ENCODE results near the gene KRT13. TPM values are rescaled to one million over a fixed set of nuclear protein-coding genes. Genes with fewer than 3 reads are reported as not detected.

Gene KRT13
- total and polyA plus RNA-seq, 2 of the 4 experiments (the other 2 are of a cell fraction): 0.18 to 0.56 TPM

DNA sequence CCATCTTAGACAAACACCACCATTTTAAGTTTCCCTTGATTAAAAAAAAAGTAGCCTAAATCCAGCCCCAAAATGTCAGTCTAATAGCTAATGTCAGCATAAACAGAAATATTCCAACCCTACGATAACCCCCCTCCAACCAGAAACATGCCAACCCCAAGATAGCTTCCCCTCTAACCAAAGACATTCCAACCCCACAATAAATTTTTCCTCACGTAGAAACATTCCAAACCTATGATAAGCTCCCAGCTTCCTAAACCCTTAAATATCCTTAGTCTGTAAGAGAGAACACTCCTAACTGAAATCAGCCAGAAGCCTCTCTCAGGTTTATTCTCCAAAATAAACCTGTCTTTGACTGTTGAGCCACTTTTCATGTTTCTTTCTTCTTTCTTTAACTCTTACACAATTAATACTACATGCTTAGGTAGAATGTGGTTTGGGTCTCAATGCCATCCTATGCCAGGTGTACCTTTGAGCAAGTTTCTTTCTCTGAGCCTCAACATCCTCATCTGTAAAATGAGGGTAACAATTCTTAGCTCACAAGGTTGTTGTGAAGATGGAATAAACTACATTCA lies 54.2 kb downstream of the KRT13 start:
- Histone ChIP-seq H2AFZ (replicated peaks; ENCODE audit: low read length, poor library complexity) (no peak overlapping the region), H3K18ac (ENCODE audit: low read depth, low read length) (peak overlapping the region; percentile 37; the same call in 1 of the 2 replicates), H3K4me3 (ENCODE audit: insufficient read depth, low read depth, low read length) (no peak overlapping the region), H3K27me3 (ENCODE audit: control insufficient read depth, insufficient read depth, low read length) (no peaks in the 10 kb centered on the region; the same call in 1 of the 2 replicates), H4K5ac (ENCODE audit: low read depth, low read length) (no peak overlapping the region), H2BK20ac (ENCODE audit: low read depth, low read length) (peak overlapping the region; percentile 62; the same call in 1 of the 2 replicates), H3K27ac (ENCODE audit: insufficient read depth, low read length) (no peak overlapping the region), H4K8ac (ENCODE audit: low read depth in 2 of 2, low read length in 2 of 2) (0 out of 4 replicates have a peak overlapping the region, but pooled peaks of 1 of the 2 experiments have one; percentile 17), H4K20me1 (ENCODE audit: insufficient read depth, low read length) (no peaks in the 10 kb centered on the region), H3K9ac (ENCODE audit: low read depth, low read length) (no peak overlapping the region), H2AK9ac (replicated peaks; ENCODE audit: low read depth, low read length, poor library complexity) (no peak overlapping the region), H3K9me1 (ENCODE audit: insufficient read depth, low read length) (peaks cover 5% of the 10 kb centered on the region), H3K4ac (ENCODE audit: low read depth, low read length) (peak overlapping the region; percentile 15; the same call in 1 of the 2 replicates), H3K9me3 (ENCODE audit: control insufficient read depth, insufficient read depth, low read length) (peaks cover 14% of the 10 kb centered on the region), H3K14ac (replicated peaks; ENCODE audit: low read depth, low read length) (no peak overlapping the region), H4K91ac (ENCODE audit: insufficient read depth, low read depth, low read length) (no peak overlapping the region; the same call in 1 of the 2 replicates), H3K4me1 (ENCODE audit: control insufficient read depth, insufficient read depth, low read length) (peaks cover 9% of the 10 kb centered on the region), H3K36me3 (ENCODE audit: control insufficient read depth, insufficient read depth, low read length) (no peaks in the 10 kb centered on the region), H3K23ac (ENCODE audit: low read depth, low read length) (no peak overlapping the region), H3K56ac (ENCODE audit: extremely low read depth, insufficient read depth, low read length) (no peak overlapping the region), H2BK120ac (ENCODE audit: low read depth, low read length) (peak overlapping the region; percentile 74; the same call in 1 of the 2 replicates), H2AK5ac (ENCODE audit: low read depth, low read length) (no peak overlapping the region; the same call in 1 of the 2 replicates), H2BK15ac (ENCODE audit: low read depth, low read length) (peak overlapping the region; percentile 2; the same call in 2 of the 3 replicates), H2BK5ac (ENCODE audit: low read depth, low read length, poor library complexity, severe bottlenecking) (peak overlapping the region; percentile 43), H3K4me2 (ENCODE audit: low read depth, low read length) (no peak overlapping the region), H3K79me1 (ENCODE audit: low read depth in 1 of 2, low read length in 2 of 2) (no peaks in the 10 kb centered on the region)
- TF ChIP-seq RFX5 (IDR thresholded peaks at IDR 0.05; ENCODE audit: low read depth, low read length): no peak
- TF ChIP-seq, protein P1, sequence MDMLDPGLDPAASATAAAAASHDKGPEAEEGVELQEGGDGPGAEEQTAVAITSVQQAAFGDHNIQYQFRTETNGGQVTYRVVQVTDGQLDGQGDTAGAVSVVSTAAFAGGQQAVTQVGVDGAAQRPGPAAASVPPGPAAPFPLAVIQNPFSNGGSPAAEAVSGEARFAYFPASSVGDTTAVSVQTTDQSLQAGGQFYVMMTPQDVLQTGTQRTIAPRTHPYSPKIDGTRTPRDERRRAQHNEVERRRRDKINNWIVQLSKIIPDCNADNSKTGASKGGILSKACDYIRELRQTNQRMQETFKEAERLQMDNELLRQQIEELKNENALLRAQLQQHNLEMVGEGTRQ (IDR thresholded peaks at IDR 0.05; ENCODE audit: low read depth, low read length): no peak
- TF ChIP-seq MXI1 (IDR thresholded peaks at IDR 0.05; ENCODE audit: borderline replicate concordance, low read depth, low read length): no peak
- TF ChIP-seq POLR2A (IDR thresholded peaks at IDR 0.05; ENCODE audit: low read depth, low read length): no peak
- TF ChIP-seq ELK1 (IDR thresholded peaks at IDR 0.05; ENCODE audit: borderline replicate concordance, low read depth, low read length): no peak
- TF ChIP-seq, protein P2, sequence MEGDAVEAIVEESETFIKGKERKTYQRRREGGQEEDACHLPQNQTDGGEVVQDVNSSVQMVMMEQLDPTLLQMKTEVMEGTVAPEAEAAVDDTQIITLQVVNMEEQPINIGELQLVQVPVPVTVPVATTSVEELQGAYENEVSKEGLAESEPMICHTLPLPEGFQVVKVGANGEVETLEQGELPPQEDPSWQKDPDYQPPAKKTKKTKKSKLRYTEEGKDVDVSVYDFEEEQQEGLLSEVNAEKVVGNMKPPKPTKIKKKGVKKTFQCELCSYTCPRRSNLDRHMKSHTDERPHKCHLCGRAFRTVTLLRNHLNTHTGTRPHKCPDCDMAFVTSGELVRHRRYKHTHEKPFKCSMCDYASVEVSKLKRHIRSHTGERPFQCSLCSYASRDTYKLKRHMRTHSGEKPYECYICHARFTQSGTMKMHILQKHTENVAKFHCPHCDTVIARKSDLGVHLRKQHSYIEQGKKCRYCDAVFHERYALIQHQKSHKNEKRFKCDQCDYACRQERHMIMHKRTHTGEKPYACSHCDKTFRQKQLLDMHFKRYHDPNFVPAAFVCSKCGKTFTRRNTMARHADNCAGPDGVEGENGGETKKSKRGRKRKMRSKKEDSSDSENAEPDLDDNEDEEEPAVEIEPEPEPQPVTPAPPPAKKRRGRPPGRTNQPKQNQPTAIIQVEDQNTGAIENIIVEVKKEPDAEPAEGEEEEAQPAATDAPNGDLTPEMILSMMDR (conservative IDR thresholded peaks at IDR 0.05; ENCODE audit: low read depth, low read length): no peak
- no peak for TF ChIP-seq NFE2L2 (IDR thresholded peaks at IDR 0.05; ENCODE audit: low read depth, low read length)
- TF ChIP-seq CEBPB (IDR thresholded peaks at IDR 0.05; ENCODE audit: low read depth, low read length): no peak
- no peak for TF ChIP-seq MAZ (IDR thresholded peaks at IDR 0.05; ENCODE audit: borderline replicate concordance, low read depth, low read length)
- TF ChIP-seq CHD1 (IDR thresholded peaks at IDR 0.05; ENCODE audit: low read depth, low read length): no peak
- no peak for TF ChIP-seq BHLHE40 (IDR thresholded peaks at IDR 0.05; ENCODE audit: low read depth, low read length)
- dilution Hi-C loops (cut with HindIII; ENCODE audit: low sequenced_read_pairs, unreplicated experiment) (no loop called here), intact Hi-C loops (cut with micrococcal nuclease) (no loop called here), in situ Hi-C loops (cut with MboI; ENCODE audit: low sequenced_read_pairs) (no loop called here)
- 29% methylated on average over 1 of the region's 2 CpGs; no CpG with 5 or more reads in 1 of the 2 experiments for WGBS, 2 experiments (ENCODE audit: extremely low coverage in 2 of 2, insufficient read length in 1 of 2)
- no TSS peak for BruUV-seq (replicated peaks)
- DNase-seq: peak; percentile 59
- ATAC-seq (ENCODE audit: low read depth): peak; percentile 55
- ChIA-PET CTCF (no interaction called here), POLR2A (ENCODE audit: unreplicated experiment) (no interaction called here)

Data from IMR-90 (cell line).